ENCODE measurements around the gene ROCK2. TPM values are rescaled to one million over a fixed set of nuclear protein-coding genes. Genes with fewer than 3 reads are reported as not detected.

The ROCK2 gene
- total and polyA plus RNA-seq, 2 of the 13 experiments (the other 11 are each of a cell fraction or from before 2014, with no cell fraction given) = 38.1 to 119 TPM

DNA sequence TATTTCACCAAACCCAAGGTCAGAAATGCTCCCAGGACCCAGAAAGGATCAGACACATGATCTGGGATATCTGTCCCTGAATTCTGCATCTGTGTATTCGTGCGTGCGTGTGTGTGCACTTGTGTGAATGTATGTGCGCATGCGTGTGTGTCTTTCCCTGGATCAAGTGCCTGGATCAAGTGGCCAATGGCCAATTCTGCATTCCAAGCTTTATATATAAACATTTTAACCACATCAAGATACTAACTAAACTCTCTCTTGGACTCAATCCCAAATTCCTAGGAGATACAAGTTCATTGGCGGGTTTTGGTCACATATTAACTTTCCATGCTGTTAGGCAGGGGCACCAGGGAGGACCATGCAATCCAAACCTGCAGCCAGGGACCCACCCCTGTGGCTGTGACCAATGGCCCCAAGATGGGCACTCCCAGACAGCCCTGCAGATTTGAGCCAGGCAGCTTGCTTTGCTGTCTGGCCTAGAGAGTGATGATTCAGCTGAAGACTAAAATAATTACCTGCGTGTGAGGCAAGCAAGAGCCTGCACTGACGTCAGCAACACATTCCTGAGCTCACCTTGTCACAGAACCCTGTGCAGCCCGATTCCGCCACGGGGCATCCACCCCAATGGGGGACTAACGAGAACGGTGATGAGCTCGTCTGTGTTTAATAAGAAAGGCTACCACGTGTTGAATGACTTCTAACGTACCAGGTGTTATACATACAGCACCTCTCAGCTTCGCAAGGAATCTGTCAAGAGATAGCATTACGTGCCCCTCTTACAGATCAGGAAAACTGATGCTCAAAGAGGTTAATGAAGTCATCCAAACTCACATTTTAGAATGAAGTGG lies 45.3 kb upstream of the ROCK2 start (continued):
- TF ChIP-seq, protein P1, sequence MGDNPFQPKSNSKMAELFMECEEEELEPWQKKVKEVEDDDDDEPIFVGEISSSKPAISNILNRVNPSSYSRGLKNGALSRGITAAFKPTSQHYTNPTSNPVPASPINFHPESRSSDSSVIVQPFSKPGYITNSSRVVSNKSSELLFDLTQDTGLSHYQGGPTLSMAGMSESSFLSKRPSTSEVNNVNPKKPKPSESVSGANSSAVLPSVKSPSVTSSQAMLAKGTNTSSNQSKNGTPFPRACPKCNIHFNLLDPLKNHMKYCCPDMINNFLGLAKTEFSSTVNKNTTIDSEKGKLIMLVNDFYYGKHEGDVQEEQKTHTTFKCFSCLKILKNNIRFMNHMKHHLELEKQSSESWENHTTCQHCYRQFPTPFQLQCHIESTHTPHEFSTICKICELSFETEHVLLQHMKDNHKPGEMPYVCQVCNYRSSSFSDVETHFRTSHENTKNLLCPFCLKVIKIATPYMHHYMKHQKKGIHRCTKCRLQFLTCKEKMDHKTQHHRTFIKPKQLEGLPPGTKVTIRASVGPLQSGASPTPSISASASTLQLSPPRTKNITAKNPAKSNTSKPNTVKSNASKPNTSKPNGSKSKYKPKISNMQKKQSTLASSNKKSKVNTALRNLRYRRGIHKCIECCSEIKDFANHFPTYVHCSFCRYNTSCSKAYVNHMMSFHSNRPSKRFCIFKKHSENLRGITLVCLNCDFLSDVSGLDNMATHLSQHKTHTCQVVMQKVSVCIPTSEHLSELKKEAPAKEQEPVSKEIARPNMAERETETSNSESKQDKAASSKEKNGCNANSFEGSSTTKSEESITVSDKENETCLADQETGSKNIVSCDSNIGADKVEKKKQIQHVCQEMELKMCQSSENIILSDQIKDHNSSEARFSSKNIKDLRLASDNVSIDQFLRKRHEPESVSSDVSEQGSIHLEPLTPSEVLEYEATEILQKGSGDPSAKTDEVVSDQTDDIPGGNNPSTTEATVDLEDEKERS (CRISPR knock-in tag; IDR thresholded peaks at IDR 0.05) = 0 out of 2 replicates have a peak, but pooled peaks have one; percentile 50
- TF ChIP-seq, protein P2, sequence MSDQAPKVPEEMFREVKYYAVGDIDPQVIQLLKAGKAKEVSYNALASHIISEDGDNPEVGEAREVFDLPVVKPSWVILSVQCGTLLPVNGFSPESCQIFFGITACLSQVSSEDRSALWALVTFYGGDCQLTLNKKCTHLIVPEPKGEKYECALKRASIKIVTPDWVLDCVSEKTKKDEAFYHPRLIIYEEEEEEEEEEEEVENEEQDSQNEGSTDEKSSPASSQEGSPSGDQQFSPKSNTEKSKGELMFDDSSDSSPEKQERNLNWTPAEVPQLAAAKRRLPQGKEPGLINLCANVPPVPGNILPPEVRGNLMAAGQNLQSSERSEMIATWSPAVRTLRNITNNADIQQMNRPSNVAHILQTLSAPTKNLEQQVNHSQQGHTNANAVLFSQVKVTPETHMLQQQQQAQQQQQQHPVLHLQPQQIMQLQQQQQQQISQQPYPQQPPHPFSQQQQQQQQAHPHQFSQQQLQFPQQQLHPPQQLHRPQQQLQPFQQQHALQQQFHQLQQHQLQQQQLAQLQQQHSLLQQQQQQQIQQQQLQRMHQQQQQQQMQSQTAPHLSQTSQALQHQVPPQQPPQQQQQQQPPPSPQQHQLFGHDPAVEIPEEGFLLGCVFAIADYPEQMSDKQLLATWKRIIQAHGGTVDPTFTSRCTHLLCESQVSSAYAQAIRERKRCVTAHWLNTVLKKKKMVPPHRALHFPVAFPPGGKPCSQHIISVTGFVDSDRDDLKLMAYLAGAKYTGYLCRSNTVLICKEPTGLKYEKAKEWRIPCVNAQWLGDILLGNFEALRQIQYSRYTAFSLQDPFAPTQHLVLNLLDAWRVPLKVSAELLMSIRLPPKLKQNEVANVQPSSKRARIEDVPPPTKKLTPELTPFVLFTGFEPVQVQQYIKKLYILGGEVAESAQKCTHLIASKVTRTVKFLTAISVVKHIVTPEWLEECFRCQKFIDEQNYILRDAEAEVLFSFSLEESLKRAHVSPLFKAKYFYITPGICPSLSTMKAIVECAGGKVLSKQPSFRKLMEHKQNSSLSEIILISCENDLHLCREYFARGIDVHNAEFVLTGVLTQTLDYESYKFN (CRISPR knock-in tag; conservative IDR thresholded peaks at IDR 0.05) = peak; percentile 58
- TF ChIP-seq, protein P3, sequence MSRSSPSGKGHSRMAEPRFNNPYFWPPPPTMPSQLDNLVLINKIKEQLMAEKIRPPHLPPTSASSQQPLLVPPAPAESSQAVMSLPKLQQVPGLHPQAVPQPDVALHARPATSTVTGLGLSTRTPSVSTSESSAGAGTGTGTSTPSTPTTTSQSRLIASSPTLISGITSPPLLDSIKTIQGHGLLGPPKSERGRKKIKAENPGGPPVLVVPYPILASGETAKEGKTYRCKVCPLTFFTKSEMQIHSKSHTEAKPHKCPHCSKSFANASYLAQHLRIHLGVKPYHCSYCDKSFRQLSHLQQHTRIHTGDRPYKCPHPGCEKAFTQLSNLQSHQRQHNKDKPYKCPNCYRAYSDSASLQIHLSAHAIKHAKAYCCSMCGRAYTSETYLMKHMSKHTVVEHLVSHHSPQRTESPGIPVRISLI (CRISPR knock-in tag; IDR thresholded peaks at IDR 0.05; ENCODE audit: borderline replicate concordance) = 0 out of 2 replicates have a peak, but pooled peaks have one; percentile 17
- TF ChIP-seq ZNF12 (CRISPR knock-in tag; IDR thresholded peaks at IDR 0.05) (0 out of 2 replicates have a peak, but pooled peaks have one; percentile 17), PTBP1 (IDR thresholded peaks at IDR 0.05; ENCODE audit: low read depth, low read length, poor library complexity, severe bottlenecking) (no peak), ZBTB21 (CRISPR knock-in tag; IDR thresholded peaks at IDR 0.05) (peak; percentile 81), ZNF225 (CRISPR knock-in tag; IDR thresholded peaks at IDR 0.05) (no peak), GATAD2A (CRISPR knock-in tag; IDR thresholded peaks at IDR 0.05) (0 out of 2 replicates have a peak, but pooled peaks have one; percentile 10), ETV6 (CRISPR knock-in tag; conservative IDR thresholded peaks at IDR 0.05) (0 out of 2 replicates have a peak, but pooled peaks have one; percentile 42)
- TF ChIP-seq, protein P4, sequence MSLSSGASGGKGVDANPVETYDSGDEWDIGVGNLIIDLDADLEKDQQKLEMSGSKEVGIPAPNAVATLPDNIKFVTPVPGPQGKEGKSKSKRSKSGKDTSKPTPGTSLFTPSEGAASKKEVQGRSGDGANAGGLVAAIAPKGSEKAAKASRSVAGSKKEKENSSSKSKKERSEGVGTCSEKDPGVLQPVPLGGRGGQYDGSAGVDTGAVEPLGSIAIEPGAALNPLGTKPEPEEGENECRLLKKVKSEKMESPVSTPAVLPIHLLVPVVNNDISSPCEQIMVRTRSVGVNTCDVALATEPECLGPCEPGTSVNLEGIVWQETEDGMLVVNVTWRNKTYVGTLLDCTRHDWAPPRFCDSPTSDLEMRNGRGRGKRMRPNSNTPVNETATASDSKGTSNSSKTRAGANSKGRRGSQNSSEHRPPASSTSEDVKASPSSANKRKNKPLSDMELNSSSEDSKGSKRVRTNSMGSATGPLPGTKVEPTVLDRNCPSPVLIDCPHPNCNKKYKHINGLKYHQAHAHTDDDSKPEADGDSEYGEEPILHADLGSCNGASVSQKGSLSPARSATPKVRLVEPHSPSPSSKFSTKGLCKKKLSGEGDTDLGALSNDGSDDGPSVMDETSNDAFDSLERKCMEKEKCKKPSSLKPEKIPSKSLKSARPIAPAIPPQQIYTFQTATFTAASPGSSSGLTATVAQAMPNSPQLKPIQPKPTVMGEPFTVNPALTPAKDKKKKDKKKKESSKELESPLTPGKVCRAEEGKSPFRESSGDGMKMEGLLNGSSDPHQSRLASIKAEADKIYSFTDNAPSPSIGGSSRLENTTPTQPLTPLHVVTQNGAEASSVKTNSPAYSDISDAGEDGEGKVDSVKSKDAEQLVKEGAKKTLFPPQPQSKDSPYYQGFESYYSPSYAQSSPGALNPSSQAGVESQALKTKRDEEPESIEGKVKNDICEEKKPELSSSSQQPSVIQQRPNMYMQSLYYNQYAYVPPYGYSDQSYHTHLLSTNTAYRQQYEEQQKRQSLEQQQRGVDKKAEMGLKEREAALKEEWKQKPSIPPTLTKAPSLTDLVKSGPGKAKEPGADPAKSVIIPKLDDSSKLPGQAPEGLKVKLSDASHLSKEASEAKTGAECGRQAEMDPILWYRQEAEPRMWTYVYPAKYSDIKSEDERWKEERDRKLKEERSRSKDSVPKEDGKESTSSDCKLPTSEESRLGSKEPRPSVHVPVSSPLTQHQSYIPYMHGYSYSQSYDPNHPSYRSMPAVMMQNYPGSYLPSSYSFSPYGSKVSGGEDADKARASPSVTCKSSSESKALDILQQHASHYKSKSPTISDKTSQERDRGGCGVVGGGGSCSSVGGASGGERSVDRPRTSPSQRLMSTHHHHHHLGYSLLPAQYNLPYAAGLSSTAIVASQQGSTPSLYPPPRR (CRISPR knock-in tag; IDR thresholded peaks at IDR 0.05; ENCODE audit: borderline replicate concordance) = peak; percentile 25; the same call in 1 of the 2 replicates
- TF ChIP-seq, protein P5, sequence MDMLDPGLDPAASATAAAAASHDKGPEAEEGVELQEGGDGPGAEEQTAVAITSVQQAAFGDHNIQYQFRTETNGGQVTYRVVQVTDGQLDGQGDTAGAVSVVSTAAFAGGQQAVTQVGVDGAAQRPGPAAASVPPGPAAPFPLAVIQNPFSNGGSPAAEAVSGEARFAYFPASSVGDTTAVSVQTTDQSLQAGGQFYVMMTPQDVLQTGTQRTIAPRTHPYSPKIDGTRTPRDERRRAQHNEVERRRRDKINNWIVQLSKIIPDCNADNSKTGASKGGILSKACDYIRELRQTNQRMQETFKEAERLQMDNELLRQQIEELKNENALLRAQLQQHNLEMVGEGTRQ (IDR thresholded peaks at IDR 0.05; ENCODE audit: low read depth, low read length) = no peak
- TF ChIP-seq, protein P5 (CRISPR knock-in tag; IDR thresholded peaks at IDR 0.05; ENCODE audit: borderline replicate concordance) = no peak

All from HepG2 (cell line).